CD4-positive, alpha-beta T cell (primary cell): ENCODE data around the gene POU2F3. TPM values are rescaled to one million over a fixed set of nuclear protein-coding genes. Genes with fewer than 3 reads are reported as not detected.
"Not testable (repeated sequence)": the region's sequence is repeated elsewhere in the genome, so short reads cannot be mapped to it uniquely, and the experiment has no call there.

Experiments
- ATAC-seq: fragments of 200-7000 bp; cut with Tn5 transposase; one replicate; pipeline ENCODE4 v1.10.0; 2022; ENCODE audit warnings: mild to moderate bottlenecking; ENCODE audit not compliant: poor library complexity
- CTCF ChIA-PET: fragments of 350-600 bp; sonication (Branson Sonifier 250); formaldehyde crosslinking; loops from one replicate; lab custom pipeline; 2021; ENCODE audit warnings: antibody characterized with exemption, inconsistent platforms; lab: Charles Lee
- POLR2A ChIA-PET: fragments of 350-600 bp; sonication (Branson Sonifier 250); formaldehyde crosslinking; loops from one replicate; lab custom pipeline; 2021; ENCODE audit warnings: antibody characterized with exemption, inconsistent platforms; lab: Charles Lee
- DNase-seq, 14 experiments: peaks; one replicate each; pipeline ENCODE4 v3.0.0-alpha.2; 2013 to 2020; ENCODE audit warnings: mixed read lengths in 2 of 14
- H3K27ac ChIP-seq, 2 donors: one replicate each; pipeline versions ENCODE4 v1.5.1 to v1.7.0; 2013; ENCODE audit warnings: low read length in 2 of 2, low read depth in 1 of 2, mild to moderate bottlenecking in 1 of 2
- H3K27me3 ChIP-seq, 2 experiments: 1 replicate in 1 of 2; 2 replicates in 1 of 2; pipeline versions ENCODE4 v1.6.1 to v1.7.0; 2013; ENCODE audit warnings: low read length in 2 of 2, control low read depth in 1 of 2, mild to moderate bottlenecking in 1 of 2, moderate library complexity in 1 of 2; ENCODE audit not compliant: insufficient read depth in 2 of 2, control insufficient read depth in 1 of 2
- H3K36me3 ChIP-seq: one replicate; pipeline ENCODE4 v1.6.1; 2013; ENCODE audit warnings: low read length, control low read depth; ENCODE audit not compliant: insufficient read depth
- H3K4me1 ChIP-seq: one replicate; pipeline ENCODE4 v1.6.1; 2013; ENCODE audit warnings: low read length, control low read depth; ENCODE audit not compliant: insufficient read depth
- H3K4me3 ChIP-seq: one replicate; pipeline ENCODE4 v1.5.1; 2013; ENCODE audit warnings: mild to moderate bottlenecking, low read length, moderate library complexity
- H3K9me3 ChIP-seq, 2 experiments: 1 replicate in 1 of 2; 2 replicates in 1 of 2; pipeline versions ENCODE4 v1.6.1 to v1.7.0; 2013; ENCODE audit warnings: low read length in 2 of 2, mild to moderate bottlenecking in 2 of 2, control low read depth in 1 of 2, moderate library complexity in 1 of 2; ENCODE audit not compliant: control insufficient read depth in 1 of 2, insufficient read depth in 1 of 2
- H3K27ac Mint-ChIP-seq: one replicate; pipeline ENCODE4 v1.8.0; 2020; ENCODE audit warnings: mixed read lengths
- H3K27me3 Mint-ChIP-seq: one replicate; pipeline ENCODE4 v1.8.0; 2021; ENCODE audit warnings: mixed read lengths
- H3K36me3 Mint-ChIP-seq: one replicate; pipeline ENCODE4 v1.8.0; 2021; ENCODE audit warnings: low read depth, mixed read lengths
- H3K4me1 Mint-ChIP-seq: one replicate; pipeline ENCODE4 v1.8.0; 2021; ENCODE audit warnings: low read depth, mixed read lengths
- H3K4me3 Mint-ChIP-seq: one replicate; pipeline ENCODE4 v1.8.0; 2020; ENCODE audit warnings: mild to moderate bottlenecking, mixed read lengths
- H3K9me3 Mint-ChIP-seq: one replicate; pipeline ENCODE4 v1.8.0; 2020; ENCODE audit warnings: mixed read lengths
- intact Hi-C, 2 experiments: fragments of 100-400 bp; cut with DNase I in 1 of 2; cut with micrococcal nuclease in 1 of 2; formaldehyde crosslinking; loops; one replicate each; pipeline versions ENCODE4 v1.15.1 to v1.9.0; 2023 to 2025; cut with DNase I, micrococcal nuclease
- total RNA-seq, 174 experiments: library from RNA in 2 of 174; stranded (reverse) in 2 of 174; gene quantifications; one replicate each; pipeline ENCODE4 v1.2.3 and lab custom pipeline; 2021 to 2026
- TF ChIP-seq, protein P1 (sequence below): fragments of 200-600 bp; IDR thresholded peaks from one replicate; pipeline ENCODE4 v1.8.0; 2022; ENCODE audit warnings: antibody characterized with exemption, mild to moderate bottlenecking

The POU2F3 gene
- total RNA-seq, 2 experiments from 2014 or later: not detected

- Histone ChIP-seq H3K27me3 (peaks cover under 1 to 8% of the 10 kb centered on the region in 2 experiments), H3K9me3 (no peaks in the 10 kb centered on the region), H3K4me1 (peaks cover 4% of the 10 kb centered on the region), H3K4me3 (no peak overlapping the region), H3K36me3 (no peaks in the 10 kb centered on the region), H3K27ac (no peak overlapping the region)
- Mint-ChIP-seq H3K27ac (no peak overlapping the region), H3K36me3 (no peaks in the 10 kb centered on the region), H3K9me3 (no peaks in the 10 kb centered on the region), H3K4me1 (no peaks in the 10 kb centered on the region), H3K4me3 (no peak overlapping the region), H3K27me3 (peaks cover 54% of the 10 kb centered on the region)
- TF ChIP-seq, protein P1, sequence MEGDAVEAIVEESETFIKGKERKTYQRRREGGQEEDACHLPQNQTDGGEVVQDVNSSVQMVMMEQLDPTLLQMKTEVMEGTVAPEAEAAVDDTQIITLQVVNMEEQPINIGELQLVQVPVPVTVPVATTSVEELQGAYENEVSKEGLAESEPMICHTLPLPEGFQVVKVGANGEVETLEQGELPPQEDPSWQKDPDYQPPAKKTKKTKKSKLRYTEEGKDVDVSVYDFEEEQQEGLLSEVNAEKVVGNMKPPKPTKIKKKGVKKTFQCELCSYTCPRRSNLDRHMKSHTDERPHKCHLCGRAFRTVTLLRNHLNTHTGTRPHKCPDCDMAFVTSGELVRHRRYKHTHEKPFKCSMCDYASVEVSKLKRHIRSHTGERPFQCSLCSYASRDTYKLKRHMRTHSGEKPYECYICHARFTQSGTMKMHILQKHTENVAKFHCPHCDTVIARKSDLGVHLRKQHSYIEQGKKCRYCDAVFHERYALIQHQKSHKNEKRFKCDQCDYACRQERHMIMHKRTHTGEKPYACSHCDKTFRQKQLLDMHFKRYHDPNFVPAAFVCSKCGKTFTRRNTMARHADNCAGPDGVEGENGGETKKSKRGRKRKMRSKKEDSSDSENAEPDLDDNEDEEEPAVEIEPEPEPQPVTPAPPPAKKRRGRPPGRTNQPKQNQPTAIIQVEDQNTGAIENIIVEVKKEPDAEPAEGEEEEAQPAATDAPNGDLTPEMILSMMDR: no peak
- no peak for DNase-seq
- intact Hi-C loops: no loop called here
- no peak for ATAC-seq
- POLR2A ChIA-PET: no interaction called here
- CTCF ChIA-PET: no interaction called here
These were observed 8.8 kb downstream of the POU2F3 start for GRCh38 chr11:120248551-120249278.

GRCh38 chr11:120249279-120250262 is 9.6 kb downstream of the POU2F3 start:
- Histone ChIP-seq H3K4me3 (no peak overlapping the region), H3K4me1 (peaks cover 4% of the 10 kb centered on the region), H3K27me3 (peaks cover 9 to 15% of the 10 kb centered on the region in 2 experiments), H3K9me3 (no peaks in the 10 kb centered on the region), H3K36me3 (no peaks in the 10 kb centered on the region), H3K27ac (no peak overlapping the region)
- ATAC-seq (no peak), DNase-seq (no peak)
- H3K36me3 Mint-ChIP-seq: no peaks in the 10 kb centered on the region
- ChIA-PET CTCF (no interaction called here), POLR2A (no interaction called here)
- no peak overlapping the region for H3K4me3 Mint-ChIP-seq
- intact Hi-C loops: no loop called here
- H3K9me3 Mint-ChIP-seq: no peaks in the 10 kb centered on the region
- H3K27me3 Mint-ChIP-seq: peaks cover 54% of the 10 kb centered on the region
- TF ChIP-seq, protein P1: no peak
- no peak overlapping the region for H3K27ac Mint-ChIP-seq
- H3K4me1 Mint-ChIP-seq: no peaks in the 10 kb centered on the region

- peaks cover 67% of the 10 kb centered on the region for H3K27me3 Mint-ChIP-seq
- intact Hi-C loops, CTCF ChIA-PET, POLR2A ChIA-PET, H3K9me3 ChIP-seq, H3K27ac ChIP-seq, H3K4me1 Mint-ChIP-seq, H3K4me3 Mint-ChIP-seq, DNase-seq, H3K36me3 ChIP-seq, H3K27ac Mint-ChIP-seq, H3K4me1 ChIP-seq, H3K4me3 ChIP-seq, H3K9me3 Mint-ChIP-seq, ATAC-seq, H3K36me3 Mint-ChIP-seq: not testable (repeated sequence)
- peaks cover 24 to 41% of the 10 kb centered on the region in 2 experiments for H3K27me3 ChIP-seq
These were observed 13.4 kb downstream of the POU2F3 start for GRCh38 chr11:120253377-120253776.
